ENCODE results near the gene SLC45A2. TPM values are rescaled to one million over a fixed set of nuclear protein-coding genes. Genes with fewer than 3 reads are reported as not detected.

The SLC45A2 gene
- total and polyA plus RNA-seq, 2 of the 8 experiments (the other 6 are each of a cell fraction or from before 2014, with no cell fraction given): 0.09 TPM; not detected in 1

DNA sequence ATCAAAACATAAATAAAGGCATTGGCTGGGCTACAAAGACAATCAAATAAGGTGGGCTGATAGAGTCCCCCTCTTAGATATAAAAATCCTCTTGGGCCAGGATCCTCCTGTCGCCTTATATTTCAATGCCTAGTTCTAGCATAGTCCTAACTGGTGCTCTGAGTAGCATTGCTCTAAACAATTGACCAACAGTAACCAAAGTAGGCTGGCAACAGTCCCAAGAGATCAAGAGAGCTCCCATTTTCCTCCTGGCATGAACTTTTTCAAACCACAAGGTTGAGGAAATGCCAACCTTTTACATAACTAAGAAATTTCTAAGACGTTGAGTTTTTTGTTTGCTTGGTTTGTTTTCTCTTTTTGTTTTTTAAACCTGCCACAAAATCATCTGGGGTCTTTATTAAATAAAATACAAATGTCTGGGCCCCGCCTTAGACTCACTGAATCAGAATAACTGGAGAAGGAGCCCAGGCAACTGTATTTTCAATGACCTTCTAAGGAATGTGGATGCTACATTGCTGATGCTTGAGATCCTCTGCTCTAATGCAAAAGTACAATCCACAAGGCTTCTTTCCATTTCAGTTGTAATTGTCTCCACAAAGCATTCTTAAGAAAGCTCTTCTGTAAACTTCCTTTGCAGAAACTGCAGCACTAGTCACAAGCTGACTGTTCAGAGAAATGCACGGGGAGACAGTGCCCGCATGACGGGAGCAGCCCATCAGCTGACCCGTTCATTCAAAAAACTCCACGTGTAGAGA, 2.9 kb downstream of the SLC45A2 start:
- H3K4me2 ChIP-seq (ENCODE audit: insufficient read depth in 1 of 2, low read depth in 2 of 2, low read length in 2 of 2): no peak overlapping the region
- no peak overlapping the region for H2BK12ac ChIP-seq (ENCODE audit: low read depth, low read length)
- H2AFZ ChIP-seq (ENCODE audit: low read length): no peak overlapping the region
- H4K8ac ChIP-seq (ENCODE audit: extremely low read depth, insufficient read depth, low read length): no peak overlapping the region
- 84% methylated on average over 8 of the region's 8 CpGs; no CpG with 5 or more reads in 1 of the 2 experiments for WGBS, 2 experiments (ENCODE audit: extremely low coverage in 1 of 2, insufficient coverage in 1 of 2, insufficient read length in 1 of 2, insufficient replicate concordance in 2 of 2, low coverage in 1 of 2, low lambda C conversion rate in 2 of 2, missing lambda C conversion rate in 1 of 2)
- TF ChIP-seq, protein P1, sequence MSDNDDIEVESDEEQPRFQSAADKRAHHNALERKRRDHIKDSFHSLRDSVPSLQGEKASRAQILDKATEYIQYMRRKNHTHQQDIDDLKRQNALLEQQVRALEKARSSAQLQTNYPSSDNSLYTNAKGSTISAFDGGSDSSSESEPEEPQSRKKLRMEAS (IDR thresholded peaks at IDR 0.05): no peak
- TF ChIP-seq HDAC2 (IDR thresholded peaks at IDR 0.05; ENCODE audit: borderline replicate concordance in 1 of 2, low read depth in 2 of 2, low read length in 2 of 2): no peak
- TF ChIP-seq, protein P2, sequence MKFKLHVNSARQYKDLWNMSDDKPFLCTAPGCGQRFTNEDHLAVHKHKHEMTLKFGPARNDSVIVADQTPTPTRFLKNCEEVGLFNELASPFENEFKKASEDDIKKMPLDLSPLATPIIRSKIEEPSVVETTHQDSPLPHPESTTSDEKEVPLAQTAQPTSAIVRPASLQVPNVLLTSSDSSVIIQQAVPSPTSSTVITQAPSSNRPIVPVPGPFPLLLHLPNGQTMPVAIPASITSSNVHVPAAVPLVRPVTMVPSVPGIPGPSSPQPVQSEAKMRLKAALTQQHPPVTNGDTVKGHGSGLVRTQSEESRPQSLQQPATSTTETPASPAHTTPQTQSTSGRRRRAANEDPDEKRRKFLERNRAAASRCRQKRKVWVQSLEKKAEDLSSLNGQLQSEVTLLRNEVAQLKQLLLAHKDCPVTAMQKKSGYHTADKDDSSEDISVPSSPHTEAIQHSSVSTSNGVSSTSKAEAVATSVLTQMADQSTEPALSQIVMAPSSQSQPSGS (IDR thresholded peaks at IDR 0.05; ENCODE audit: low read length): no peak
- TF ChIP-seq EP300 (IDR thresholded peaks at IDR 0.05; ENCODE audit: borderline replicate concordance in 1 of 2, low read depth in 2 of 2, low read length in 2 of 2): no peak
- H3K18ac ChIP-seq (ENCODE audit: extremely low read depth, low read length): no peak overlapping the region
- H3K27ac ChIP-seq (ENCODE audit: low read depth, low read length): no peak overlapping the region
- no peaks in the 10 kb centered on the region for H3K79me2 ChIP-seq (ENCODE audit: control insufficient read depth in 1 of 2, insufficient read depth in 2 of 2, low read length in 2 of 2)
- H3K23me2 ChIP-seq (ENCODE audit: low read depth, low read length): peaks cover 5% of the 10 kb centered on the region
- H3K27me3 ChIP-seq (replicated peaks in 1 of 4; ENCODE audit: control insufficient read depth in 3 of 4, extremely low read depth in 1 of 4, insufficient read depth in 3 of 4, low read length in 3 of 4): no peaks in the 10 kb centered on the region
- H3K14ac ChIP-seq (ENCODE audit: insufficient read length): no peak overlapping the region
- no peaks in the 10 kb centered on the region for H3K79me1 ChIP-seq (ENCODE audit: low read depth, low read length)
- H4K20me1 ChIP-seq (replicated peaks in 1 of 2; ENCODE audit: control insufficient read depth in 1 of 2, insufficient read depth in 2 of 2, low read length in 2 of 2): no peaks in the 10 kb centered on the region
- H3K23ac ChIP-seq (ENCODE audit: insufficient read length): no peak overlapping the region
- H3K56ac ChIP-seq (replicated peaks; ENCODE audit: insufficient read length, low read depth, low read length): no peak overlapping the region
- DNase-seq (ENCODE audit: low read depth in 1 of 2, low spot score in 2 of 2) (no peak), FAIRE-seq (no peak)
- no peak overlapping the region for H3K9ac ChIP-seq (replicated peaks in 1 of 4; ENCODE audit: extremely low read depth in 1 of 4, low read depth in 3 of 4, low read length in 3 of 4)
- POLR2A ChIA-PET (ENCODE audit: partially characterized antibody): interaction anchor here (1.8 kb wide), 1 partner anchor 10 kb away, joined by 5 read pairs; no protein-coding TSS in a partner anchor
- no peak overlapping the region for H2BK120ac ChIP-seq (replicated peaks; ENCODE audit: low read depth, low read length)
- no peak overlapping the region for H4K91ac ChIP-seq (replicated peaks; ENCODE audit: insufficient read length, low read length)
- H3K4me3 ChIP-seq (ENCODE audit: extremely low read depth in 1 of 4, insufficient read depth in 2 of 4, low read depth in 3 of 4, low read length in 4 of 4): no peak overlapping the region
- CTCF ChIA-PET (ENCODE audit: partially characterized antibody): interaction anchor here (1.0 to 3.9 kb wide), 5 partner anchors 10 to 46 kb away, joined by 3 to 22 read pairs (median 5); partner anchors contain the start of gene RXFP3
- no peak overlapping the region for H4K5ac ChIP-seq (ENCODE audit: insufficient read length, low read depth, low read length)
- no peaks in the 10 kb centered on the region; a peak in 2 of 8 replicates for H3K36me3 ChIP-seq (ENCODE audit: control insufficient read depth in 2 of 4, insufficient read depth in 4 of 4, low read length in 3 of 4)
- H2BK15ac ChIP-seq (ENCODE audit: low read length): no peak overlapping the region
- peaks cover 0 to 15% (median 3%) of the 10 kb centered on the region in 4 experiments; a peak in 2 of 7 replicates for H3K4me1 ChIP-seq (replicated peaks in 1 of 4; ENCODE audit: control insufficient read depth in 3 of 4, insufficient read depth in 4 of 4, low read length in 3 of 4)
- H2AK5ac ChIP-seq (ENCODE audit: low read depth, low read length): no peak overlapping the region
- H2BK5ac ChIP-seq (ENCODE audit: low read depth, low read length): no peak overlapping the region
- H3K4ac ChIP-seq (replicated peaks; ENCODE audit: insufficient read length, low read depth, low read length): no peak overlapping the region
- peaks cover 0 to 10% of the 10 kb centered on the region in 2 experiments; a peak in 1 of 4 replicates for H3K9me3 ChIP-seq (ENCODE audit: insufficient read depth in 2 of 2, low read depth in 1 of 2, low read length in 1 of 2)
- no peak overlapping the region; the same call in 1 of the 2 replicates for H2BK20ac ChIP-seq (ENCODE audit: low read length)
